C4-2B (cell line): ENCODE data around the gene LRRC8C.

Experiments
- H3K27ac ChIP-seq: fragments of 450-650 bp; 2 replicates; pipeline ENCODE4 v1.5.1; 2017
- CTCF ChIP-seq: fragments of 450-650 bp; conservative IDR thresholded peaks from 2 replicates; pipeline ENCODE4 v1.5.1; 2017; ENCODE audit warnings: mild to moderate bottlenecking
- ZFX ChIP-seq: fragments of 450-650 bp; IDR thresholded peaks from 2 replicates; pipeline ENCODE4 v1.6.1; 2017

LRRC8C gene

GRCh38 chr1:89688607-89689006, 55.7 kb downstream of the LRRC8C start:
- no peak overlapping the region for H3K27ac ChIP-seq

GRCh38 chr1:89689234-89689633, 56.3 kb downstream of the LRRC8C start:
- H3K27ac ChIP-seq: no peak overlapping the region
- no peak for TF ChIP-seq CTCF
- no peak for TF ChIP-seq ZFX

More at GRCh38 chr1:89688607-89689006, 55.7 kb downstream of the LRRC8C start:
- no peak for TF ChIP-seq CTCF
- TF ChIP-seq ZFX: no peak

- TF ChIP-seq CTCF: no peak
- TF ChIP-seq ZFX: no peak
- H3K27ac ChIP-seq: no peak overlapping the region
These were observed 57.7 kb downstream of the LRRC8C start for GRCh38 chr1:89690595-89690994.

GRCh38 chr1:89692601-89693521, 59.9 kb downstream of the LRRC8C start:
- no peak for TF ChIP-seq ZFX
- TF ChIP-seq CTCF: no peak
- H3K27ac ChIP-seq: no peak overlapping the region

- no peak overlapping the region for H3K27ac ChIP-seq
- TF ChIP-seq CTCF (no peak), ZFX (no peak)
These were observed 62.9 kb downstream of the LRRC8C start for GRCh38 chr1:89695847-89696246.

GRCh38 chr1:89697383-89697782, 64.5 kb downstream of the LRRC8C start:
- no peak overlapping the region for H3K27ac ChIP-seq
- TF ChIP-seq ZFX (no peak), CTCF (no peak)

- TF ChIP-seq ZFX (no peak), CTCF (no peak)
These were observed 65.2 kb downstream of the LRRC8C start for GRCh38 chr1:89698020-89698560.

More at GRCh38 chr1:89698020-89698560, 65.2 kb downstream of the LRRC8C start:
- H3K27ac ChIP-seq: no peak overlapping the region
